ENCODE results near the gene SDK1.

Gene SDK1

GRCh38 chr7:4052130-4052529 is 751.1 kb downstream of the SDK1 start:
- TF ChIP-seq CTCF (conservative IDR thresholded peaks at IDR 0.05; ENCODE audit: low read length): no peak
- no peak overlapping the region for H3K4me3 ChIP-seq (ENCODE audit: low read length)
- no peak for DNase-seq (ENCODE audit: low read depth)

- no peak for TF ChIP-seq CTCF (conservative IDR thresholded peaks at IDR 0.05; ENCODE audit: low read length)
- H3K4me3 ChIP-seq (ENCODE audit: low read length): no peak overlapping the region
- no peak for DNase-seq (ENCODE audit: low read depth)
Measured at GRCh38 chr7:4054158-4054557, 753.1 kb downstream of the SDK1 start.

- no peak for TF ChIP-seq CTCF (conservative IDR thresholded peaks at IDR 0.05; ENCODE audit: low read length)
- H3K4me3 ChIP-seq (ENCODE audit: low read length): no peak overlapping the region
Measured at GRCh38 chr7:4056552-4057288, 755.7 kb downstream of the SDK1 start.

GRCh38 chr7:4057289-4057616 is 756.2 kb downstream of the SDK1 start:
- no peak for TF ChIP-seq CTCF (conservative IDR thresholded peaks at IDR 0.05; ENCODE audit: low read length)
- H3K4me3 ChIP-seq (ENCODE audit: low read length): no peak overlapping the region
- no peak for DNase-seq (ENCODE audit: low read depth)

More at GRCh38 chr7:4056552-4057288, 755.7 kb downstream of the SDK1 start:
- DNase-seq (ENCODE audit: low read depth): no peak

GRCh38 chr7:4058158-4058557 is 757.1 kb downstream of the SDK1 start:
- no peak for DNase-seq (ENCODE audit: low read depth)
- no peak overlapping the region for H3K4me3 ChIP-seq (ENCODE audit: low read length)
- no peak for TF ChIP-seq CTCF (conservative IDR thresholded peaks at IDR 0.05; ENCODE audit: low read length)

GRCh38 chr7:4065190-4065589 is 764.1 kb downstream of the SDK1 start:
- no peak overlapping the region for H3K4me3 ChIP-seq (ENCODE audit: low read length)
- no peak for TF ChIP-seq CTCF (conservative IDR thresholded peaks at IDR 0.05; ENCODE audit: low read length)
- DNase-seq (ENCODE audit: low read depth): no peak

- no peak overlapping the region for H3K4me3 ChIP-seq (ENCODE audit: low read length)
- no peak for TF ChIP-seq CTCF (conservative IDR thresholded peaks at IDR 0.05; ENCODE audit: low read length)
- DNase-seq (ENCODE audit: low read depth): no peak
Measured at GRCh38 chr7:4066206-4066605, 765.2 kb downstream of the SDK1 start.

Measured in AG10803 (cell line).